MM.1S (cell line): Measurements from ENCODE around the gene ZNF280D.

ENCODE experiments used
- CTCF ChIP-seq: fragments of 300-600 bp; sonication (generic); IDR thresholded peaks from 2 replicates; pipeline ENCODE4 v1.5.1; 2016; ENCODE audit warnings: antibody characterized with exemption, low read length, mixed read lengths
- EZH2 ChIP-seq: fragments of 300-600 bp; sonication (generic); optimal IDR thresholded peaks from 2 replicates; pipeline ENCODE3; 2017; ENCODE audit warnings: low read depth, mild to moderate bottlenecking, antibody characterized with exemption, low read length, mixed read lengths
- EZH2phosphoT487 ChIP-seq: fragments of 300-600 bp; sonication (generic); IDR thresholded peaks from 2 replicates; pipeline ENCODE4 v1.6.1; 2018; ENCODE audit warnings: antibody characterized with exemption, low read length

- TF ChIP-seq CTCF (no peak), EZH2 (no peak), EZH2phosphoT487 (no peak)
Measured at GRCh38 chr15:56672721-56673120, 60.6 kb downstream of the ZNF280D start.
